ENCODE data around the gene SLC22A7. TPM values are rescaled to one million over a fixed set of nuclear protein-coding genes. Genes with fewer than 3 reads are reported as not detected.
"Not testable (repeated sequence)": the region's sequence is repeated elsewhere in the genome, so short reads cannot be mapped to it uniquely, and the experiment has no call there.

SLC22A7 gene
- total RNA-seq, 1 experiment from 2014 or later: not detected

GRCh38 chr6:43296780-43297497, 1.1 kb upstream of the SLC22A7 start:
- no peak for DNase-seq
- Histone ChIP-seq H3K27me3 (peaks cover 28% of the 10 kb centered on the region), H3K4me3 (no peak overlapping the region), H3K4me1 (no peaks in the 10 kb centered on the region), H3K36me3 (no peaks in the 10 kb centered on the region), H3K27ac (no peak overlapping the region), H3K9me3 (replicated peaks) (no peaks in the 10 kb centered on the region)

GRCh38 chr6:43298565-43299337, 691 bp downstream of the SLC22A7 start:
- Histone ChIP-seq H3K27me3 (peaks cover 24% of the 10 kb centered on the region), H3K4me1 (no peaks in the 10 kb centered on the region), H3K27ac (no peak overlapping the region), H3K9me3 (replicated peaks) (no peaks in the 10 kb centered on the region), H3K36me3 (no peaks in the 10 kb centered on the region), H3K4me3 (no peak overlapping the region)
- no peak for DNase-seq

GRCh38 chr6:43299338-43300293, 1.6 kb downstream of the SLC22A7 start:
- Histone ChIP-seq H3K9me3 (replicated peaks) (no peaks in the 10 kb centered on the region), H3K4me3 (no peak overlapping the region), H3K27ac (no peak overlapping the region), H3K27me3 (peaks cover 24% of the 10 kb centered on the region), H3K4me1 (no peaks in the 10 kb centered on the region), H3K36me3 (no peaks in the 10 kb centered on the region)
- peak in 1 of 2 experiments; percentile 7 for DNase-seq

DNA sequence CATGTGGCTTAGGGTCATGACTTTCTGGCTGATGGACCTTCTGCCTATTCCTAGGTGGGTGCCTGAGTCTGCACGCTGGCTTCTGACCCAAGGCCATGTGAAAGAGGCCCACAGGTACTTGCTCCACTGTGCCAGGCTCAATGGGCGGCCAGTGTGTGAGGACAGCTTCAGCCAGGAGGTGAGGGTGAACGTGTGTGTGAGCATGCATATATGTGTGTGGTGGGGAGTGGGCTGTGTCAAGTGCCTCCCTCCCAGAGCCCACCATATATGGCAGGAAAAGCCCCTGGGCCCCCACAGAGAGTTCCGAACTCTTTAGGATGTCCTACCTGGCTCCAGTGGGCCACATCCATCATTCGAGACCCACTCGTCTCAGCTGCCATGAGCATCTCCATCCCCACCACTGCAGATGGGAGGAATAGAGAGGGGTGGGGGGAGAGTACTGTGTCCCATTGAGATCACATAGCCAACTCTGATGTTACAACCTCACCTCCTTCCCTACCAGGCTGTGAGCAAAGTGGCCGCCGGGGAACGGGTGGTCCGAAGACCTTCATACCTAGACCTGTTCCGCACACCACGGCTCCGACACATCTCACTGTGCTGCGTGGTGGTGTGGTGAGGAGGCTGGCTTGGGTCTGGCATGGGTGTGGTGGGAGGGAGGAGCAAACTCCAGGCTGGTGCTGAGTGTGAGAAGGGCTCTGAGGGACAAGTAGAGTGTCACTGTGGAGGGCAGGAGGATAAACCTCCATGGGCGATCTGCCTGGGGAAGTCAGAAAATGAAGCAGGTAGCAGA, 3.2 kb downstream of the SLC22A7 start:
- H3K27ac ChIP-seq: no peak overlapping the region
- H3K27me3 ChIP-seq: peaks cover 24% of the 10 kb centered on the region
- no peaks in the 10 kb centered on the region for H3K9me3 ChIP-seq (replicated peaks)
- H3K4me3 ChIP-seq: no peak overlapping the region
- H3K36me3 ChIP-seq: no peaks in the 10 kb centered on the region
- no peak for DNase-seq
- H3K4me1 ChIP-seq: no peaks in the 10 kb centered on the region

DNA sequence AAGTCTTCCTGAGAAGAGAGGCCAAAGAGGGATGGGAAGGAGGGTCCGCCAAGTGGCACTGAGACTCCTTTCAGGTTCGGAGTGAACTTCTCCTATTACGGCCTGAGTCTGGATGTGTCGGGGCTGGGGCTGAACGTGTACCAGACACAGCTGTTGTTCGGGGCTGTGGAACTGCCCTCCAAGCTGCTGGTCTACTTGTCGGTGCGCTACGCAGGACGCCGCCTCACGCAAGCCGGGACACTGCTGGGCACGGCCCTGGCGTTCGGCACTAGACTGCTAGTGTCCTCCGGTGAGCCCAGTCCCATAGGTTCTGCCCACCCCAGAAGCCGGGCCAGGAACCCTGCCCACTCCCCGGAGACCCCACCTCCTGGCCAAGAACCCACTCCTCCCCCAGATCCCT, 4.1 kb downstream of the SLC22A7 start:
- H3K4me3 ChIP-seq: no peak overlapping the region
- H3K9me3 ChIP-seq (replicated peaks): no peaks in the 10 kb centered on the region
- H3K27ac ChIP-seq: no peak overlapping the region
- peaks cover 21% of the 10 kb centered on the region for H3K27me3 ChIP-seq
- DNase-seq: peak in 1 of 2 experiments; percentile 12
- H3K36me3 ChIP-seq: no peaks in the 10 kb centered on the region
- H3K4me1 ChIP-seq: no peaks in the 10 kb centered on the region

DNA sequence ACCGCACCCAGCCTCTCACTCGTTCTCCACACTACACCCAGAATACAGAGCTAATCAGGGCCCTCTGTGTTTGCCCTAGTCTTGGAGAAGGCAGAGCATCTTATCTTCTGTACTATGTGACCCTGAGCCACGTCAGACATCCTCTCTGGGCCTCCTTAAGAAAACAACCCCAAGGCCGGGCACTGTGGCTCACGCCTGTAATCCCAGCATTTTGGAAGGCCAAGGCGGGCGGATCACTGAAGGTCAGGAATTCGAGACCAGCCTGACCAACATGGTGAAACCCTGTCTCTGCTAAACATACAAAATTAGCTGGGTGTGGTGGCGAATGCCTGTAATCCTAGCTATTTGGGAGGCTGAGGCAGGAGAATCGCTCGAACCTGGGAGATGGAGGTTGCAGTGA, 4.9 kb downstream of the SLC22A7 start:
- H3K9me3 ChIP-seq (replicated peaks); H3K36me3 ChIP-seq; DNase-seq; H3K4me3 ChIP-seq; H3K4me1 ChIP-seq; H3K27ac ChIP-seq: not testable (repeated sequence)
- H3K27me3 ChIP-seq: peaks cover 21% of the 10 kb centered on the region

- Histone ChIP-seq H3K4me3 (no peak overlapping the region), H3K36me3 (no peaks in the 10 kb centered on the region), H3K27me3 (peaks cover 21% of the 10 kb centered on the region), H3K9me3 (replicated peaks) (no peaks in the 10 kb centered on the region), H3K27ac (no peak overlapping the region), H3K4me1 (no peaks in the 10 kb centered on the region)
- no peak for DNase-seq
Measured at GRCh38 chr6:43303751-43304331, 5.8 kb downstream of the SLC22A7 start.

DNA sequence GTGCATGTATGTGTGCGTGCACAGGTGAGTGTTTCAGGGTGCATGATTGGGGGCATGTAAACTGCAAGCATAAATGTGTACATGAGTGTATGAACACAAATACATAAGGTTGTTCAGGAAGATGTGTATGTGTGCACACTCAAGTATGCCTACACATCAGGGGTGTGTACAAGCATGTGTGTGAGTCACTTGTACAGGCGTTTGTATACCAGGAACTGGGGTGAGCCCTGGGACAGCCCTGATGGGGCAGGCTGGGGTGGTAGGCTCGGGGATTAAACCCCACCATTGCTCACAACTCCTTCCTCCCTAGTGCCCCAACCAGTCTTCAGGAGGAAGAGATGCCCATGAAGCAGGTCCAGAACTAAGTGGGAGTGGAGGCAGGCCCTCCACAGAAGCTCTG, 6.3 kb downstream of the SLC22A7 start:
- Histone ChIP-seq H3K27ac (no peak overlapping the region), H3K9me3 (replicated peaks) (no peaks in the 10 kb centered on the region), H3K36me3 (no peaks in the 10 kb centered on the region), H3K4me1 (no peaks in the 10 kb centered on the region), H3K4me3 (no peak overlapping the region), H3K27me3 (peaks cover 16% of the 10 kb centered on the region)
- DNase-seq: no peak

GRCh38 chr6:43304882-43305281, 6.8 kb downstream of the SLC22A7 start:
- no peak for DNase-seq
- Histone ChIP-seq H3K27ac (no peak overlapping the region), H3K9me3 (replicated peaks) (no peaks in the 10 kb centered on the region), H3K27me3 (peaks cover 12% of the 10 kb centered on the region), H3K4me3 (no peak overlapping the region), H3K4me1 (no peaks in the 10 kb centered on the region), H3K36me3 (no peaks in the 10 kb centered on the region)

DNA sequence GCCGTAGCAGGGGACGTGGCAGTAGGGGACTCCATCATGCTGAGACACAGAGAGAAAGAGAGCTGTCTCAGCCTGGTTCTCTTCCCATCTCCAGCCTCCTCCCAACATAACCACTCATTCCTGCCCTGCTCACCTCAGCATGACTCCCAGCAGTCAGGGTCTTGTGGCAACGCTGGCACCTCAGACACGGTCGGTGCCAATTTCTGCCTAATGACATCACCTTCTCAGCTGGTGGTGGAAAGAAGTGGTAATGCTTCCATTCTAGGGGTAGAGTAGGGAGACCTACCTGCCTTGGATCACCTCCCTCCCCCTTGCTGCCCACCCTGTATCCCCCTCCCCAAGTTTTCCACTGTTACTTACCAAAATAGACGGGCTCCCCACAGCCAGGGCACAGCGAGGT, 8.0 kb downstream of the SLC22A7 start:
- Histone ChIP-seq H3K9me3 (replicated peaks) (no peaks in the 10 kb centered on the region), H3K4me3 (no peak overlapping the region), H3K27ac (no peak overlapping the region), H3K27me3 (peaks cover 8% of the 10 kb centered on the region), H3K36me3 (no peaks in the 10 kb centered on the region), H3K4me1 (no peaks in the 10 kb centered on the region)
- no peak for DNase-seq

GRCh38 chr6:43307451-43308100, 9.5 kb downstream of the SLC22A7 start:
- no peaks in the 10 kb centered on the region for H3K36me3 ChIP-seq
- no peak overlapping the region for H3K4me3 ChIP-seq
- no peaks in the 10 kb centered on the region for H3K4me1 ChIP-seq
- no peak for DNase-seq
- no peaks in the 10 kb centered on the region for H3K27me3 ChIP-seq
- no peak overlapping the region for H3K27ac ChIP-seq
- H3K9me3 ChIP-seq (replicated peaks): no peaks in the 10 kb centered on the region

DNA sequence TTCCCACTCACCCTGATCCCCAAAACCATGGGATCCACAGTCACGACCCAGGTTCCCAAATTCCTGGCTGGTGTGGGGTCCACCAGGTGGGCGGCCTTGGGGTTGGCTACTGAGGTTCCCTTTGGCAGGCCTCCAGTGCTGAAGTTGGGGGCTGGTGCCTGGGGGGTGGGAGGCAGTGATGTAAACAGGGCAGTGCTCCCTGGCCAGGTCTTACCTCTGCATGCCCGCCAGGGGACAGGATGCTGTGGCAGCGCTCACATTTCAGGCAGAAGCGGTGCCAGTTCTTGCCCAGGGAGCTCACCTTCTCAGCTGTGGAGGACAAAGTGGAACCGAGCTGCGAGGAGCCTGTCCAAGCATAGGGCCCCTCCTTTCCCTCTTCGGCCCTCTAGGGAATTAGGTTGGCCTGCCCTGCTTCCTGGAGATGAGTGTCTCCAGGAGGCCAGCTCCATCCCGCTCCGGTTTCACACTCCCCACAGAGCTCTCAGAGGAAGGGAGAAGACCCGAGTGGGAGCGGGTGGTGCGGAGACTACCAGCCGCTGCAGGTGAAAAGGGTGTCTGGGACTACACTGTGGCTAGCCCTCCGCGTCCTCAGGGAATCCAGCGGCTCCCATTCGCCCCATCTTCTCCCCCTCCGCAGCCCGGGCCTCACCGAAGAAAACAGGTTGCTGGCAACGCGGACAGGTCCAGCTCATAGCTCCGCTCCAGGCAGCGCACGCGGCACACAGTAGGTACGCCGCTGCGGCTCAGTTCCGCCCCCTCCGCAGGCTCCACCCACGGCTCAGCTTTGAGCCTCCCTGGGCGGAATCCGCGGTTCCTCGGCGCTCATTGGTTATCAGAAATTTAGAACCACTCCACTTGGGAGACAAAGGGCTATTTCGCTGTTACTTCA, 10.3 kb downstream of the SLC22A7 start, which contains the start of gene CRIP3:
TSS of gene CRIP3 (minus strand) at position 726 of the 889 bp plus-strand sequence. CDS start at position 692, 34 bp downstream.
- Histone ChIP-seq H3K4me3 (no peak within 1 kb of the TSS), H3K27me3 (no peaks in the 10 kb centered on the region), H3K4me1 (no peaks in the 10 kb centered on the region), H3K9me3 (replicated peaks) (no peaks in the 10 kb centered on the region), H3K36me3 (no peaks in the 10 kb centered on the region), H3K27ac (no peak within 1 kb of the TSS)
- peak in 1 of 2 experiments; percentile 11 for DNase-seq
